Gastrocnemius medialis (tissue), 4 donors: ENCODE measurements around the gene APOC3. TPM values are rescaled to one million over a fixed set of nuclear protein-coding genes. Genes with fewer than 3 reads are reported as not detected.

ENCODE experiments used
- ATAC-seq, 2 donors: fragments of 150-250 bp; one replicate each; pipeline ENCODE4 v1.9.1; 2016
- DNase-seq, 2 donors: peaks; one replicate each; pipeline ENCODE4 v3.0.0-alpha.2; 2019
- H3K27ac ChIP-seq, 4 donors: fragments of 200-600 bp; sonication (generic); 1 replicate in 1 of 4; 2 replicates in 3 of 4; pipeline ENCODE4 v1.5.1; 2016 to 2018; ENCODE audit warnings: mild to moderate bottlenecking in 2 of 4, moderate library complexity in 1 of 4
- H3K27me3 ChIP-seq, 3 donors: fragments of 200-600 bp; sonication (generic) in 2 of 3; 1 replicate in 1 of 3; 2 replicates in 2 of 3; pipeline versions ENCODE4 v1.5.1 to v1.6.0; 2016 to 2019; ENCODE audit warnings: mild to moderate bottlenecking in 1 of 3, moderate library complexity in 1 of 3
- H3K36me3 ChIP-seq, 2 donors: fragments of 200-600 bp; sonication (generic) in 1 of 2; one replicate each; pipeline ENCODE4 v1.5.1; 2017 to 2018
- H3K4me1 ChIP-seq, 2 donors: fragments of 200-600 bp; sonication (generic) in 1 of 2; one replicate each; pipeline ENCODE4 v1.5.1; 2016 to 2017; ENCODE audit warnings: mild to moderate bottlenecking in 2 of 2
- H3K4me3 ChIP-seq, 4 donors: fragments of 200-600 bp; sonication (generic) in 3 of 4; 1 replicate in 1 of 4; 2 replicates in 3 of 4; pipeline ENCODE4 v1.5.1; 2016 to 2019; ENCODE audit warnings: mild to moderate bottlenecking in 2 of 4
- H3K9me3 ChIP-seq, 3 donors: fragments of 200-600 bp; sonication (generic) in 2 of 3; 1 replicate in 1 of 3; 2 replicates in 2 of 3; pipeline ENCODE4 v1.5.1; 2016 to 2019
- POLR2A ChIP-seq, 2 donors: fragments of 450-650 bp; IDR thresholded peaks; one replicate each; pipeline ENCODE4 v1.6.1; 2017; ENCODE audit warnings: antibody characterized with exemption in 2 of 2, mild to moderate bottlenecking in 2 of 2, moderate library complexity in 2 of 2
- in situ Hi-C, 4 donors: fragments of 200-750 bp; cut with MboI; loops; one replicate each; pipeline versions ENCODE4 v1.15.0 to v1.8.0; 2017; ENCODE audit warnings: low sequenced_read_pairs in 4 of 4
- intact Hi-C: fragments of 100-400 bp; cut with DNase I; formaldehyde crosslinking; loops from one replicate; pipeline ENCODE4 v1.15.1; 2023; ENCODE audit warnings: low total_unique reads
- total RNA-seq, 4 donors: library from RNA; depleted of rRNA; stranded (reverse); fragments of >200 nt; gene quantifications; one replicate each; pipeline versions ENCODE4 v1.1.0 to v1.2.3, GENCODE V29; 2016
- TF ChIP-seq, protein P1 (sequence below), 5 experiments: fragments of 450-650 bp in 3 of 5; fragments of 200-600 bp in 2 of 5; sonication (generic) in 2 of 5; IDR thresholded peaks in 4 of 5; conservative IDR thresholded peaks in 1 of 5; 1 replicate in 4 of 5; 2 replicates in 1 of 5; pipeline ENCODE4 v1.5.1; 2016 to 2019; ENCODE audit warnings: antibody characterized with exemption in 5 of 5, mild to moderate bottlenecking in 3 of 5, moderate library complexity in 3 of 5

The APOC3 gene
- total RNA-seq, 4 donors from 2014 or later = 19.3 to 45.7 TPM; not detected in 2

DNA sequence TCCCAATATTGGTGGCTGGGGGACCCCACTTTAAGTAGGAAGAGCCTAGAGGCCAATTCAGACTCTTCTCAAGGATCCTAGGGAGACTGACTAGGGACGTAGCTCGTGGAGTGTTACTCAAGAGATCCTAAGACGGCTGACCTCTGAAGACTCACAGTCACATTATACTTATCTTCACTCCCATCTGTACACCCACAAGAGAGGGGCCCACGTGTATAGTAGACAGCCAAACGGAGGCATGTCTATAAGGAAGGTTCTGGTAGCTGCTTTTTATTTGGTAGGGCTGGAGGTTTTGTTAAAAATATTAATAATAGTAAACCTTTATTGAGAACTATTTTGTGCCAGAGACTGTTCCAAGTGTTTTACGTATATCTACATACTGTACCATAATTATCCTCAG, 30.6 kb downstream of the APOC3 start:
- intact Hi-C loops = no loop called here
- TF ChIP-seq, protein P1, sequence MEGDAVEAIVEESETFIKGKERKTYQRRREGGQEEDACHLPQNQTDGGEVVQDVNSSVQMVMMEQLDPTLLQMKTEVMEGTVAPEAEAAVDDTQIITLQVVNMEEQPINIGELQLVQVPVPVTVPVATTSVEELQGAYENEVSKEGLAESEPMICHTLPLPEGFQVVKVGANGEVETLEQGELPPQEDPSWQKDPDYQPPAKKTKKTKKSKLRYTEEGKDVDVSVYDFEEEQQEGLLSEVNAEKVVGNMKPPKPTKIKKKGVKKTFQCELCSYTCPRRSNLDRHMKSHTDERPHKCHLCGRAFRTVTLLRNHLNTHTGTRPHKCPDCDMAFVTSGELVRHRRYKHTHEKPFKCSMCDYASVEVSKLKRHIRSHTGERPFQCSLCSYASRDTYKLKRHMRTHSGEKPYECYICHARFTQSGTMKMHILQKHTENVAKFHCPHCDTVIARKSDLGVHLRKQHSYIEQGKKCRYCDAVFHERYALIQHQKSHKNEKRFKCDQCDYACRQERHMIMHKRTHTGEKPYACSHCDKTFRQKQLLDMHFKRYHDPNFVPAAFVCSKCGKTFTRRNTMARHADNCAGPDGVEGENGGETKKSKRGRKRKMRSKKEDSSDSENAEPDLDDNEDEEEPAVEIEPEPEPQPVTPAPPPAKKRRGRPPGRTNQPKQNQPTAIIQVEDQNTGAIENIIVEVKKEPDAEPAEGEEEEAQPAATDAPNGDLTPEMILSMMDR (IDR thresholded peaks at IDR 0.05 in 4 of 5, conservative IDR thresholded peaks at IDR 0.05 in 1 of 5) = no peak
- no peak for TF ChIP-seq POLR2A (IDR thresholded peaks at IDR 0.05)
- no peaks in the 10 kb centered on the region for H3K27me3 ChIP-seq
- H3K9me3 ChIP-seq = no peaks in the 10 kb centered on the region
- peaks cover 9 to 13% of the 10 kb centered on the region in 2 donors for H3K4me1 ChIP-seq
- no peak overlapping the region for H3K4me3 ChIP-seq
- DNase-seq (no peak), ATAC-seq (no peak)
- no peak overlapping the region for H3K27ac ChIP-seq
- in situ Hi-C loops = no loop called here
- H3K36me3 ChIP-seq = peaks cover 0 to 54% of the 10 kb centered on the region in 2 donors

DNA sequence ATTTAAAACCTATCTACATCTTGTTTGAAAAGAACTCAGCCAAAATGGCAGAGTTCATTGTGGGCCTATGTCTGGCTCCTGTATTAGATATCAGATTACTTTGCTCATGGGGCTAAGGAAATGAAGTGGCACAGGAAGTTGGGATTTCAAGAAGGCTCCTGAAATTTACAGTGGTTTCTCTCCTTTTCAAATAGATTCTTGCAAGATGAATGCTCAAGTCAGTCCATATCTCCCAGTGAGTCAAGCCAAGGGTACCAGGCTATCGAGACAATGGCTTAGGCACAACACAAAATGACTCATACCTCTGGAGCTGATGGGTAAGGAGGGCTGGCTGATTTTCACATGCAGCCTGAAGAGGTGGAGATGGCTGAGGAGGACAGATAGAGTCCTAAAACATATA, 31.8 kb downstream of the APOC3 start:
- Histone ChIP-seq H3K4me1 (peaks cover 9 to 14% of the 10 kb centered on the region in 2 donors), H3K36me3 (peaks cover 0 to 61% of the 10 kb centered on the region in 2 donors), H3K27ac (no peak overlapping the region), H3K27me3 (no peaks in the 10 kb centered on the region), H3K9me3 (no peaks in the 10 kb centered on the region), H3K4me3 (no peak overlapping the region)
- no peak for ATAC-seq
- intact Hi-C loops (no loop called here), in situ Hi-C loops (no loop called here)
- no peak for DNase-seq
- no peak for TF ChIP-seq POLR2A (IDR thresholded peaks at IDR 0.05)
- TF ChIP-seq, protein P1 (IDR thresholded peaks at IDR 0.05 in 4 of 5, conservative IDR thresholded peaks at IDR 0.05 in 1 of 5) = no peak

DNA sequence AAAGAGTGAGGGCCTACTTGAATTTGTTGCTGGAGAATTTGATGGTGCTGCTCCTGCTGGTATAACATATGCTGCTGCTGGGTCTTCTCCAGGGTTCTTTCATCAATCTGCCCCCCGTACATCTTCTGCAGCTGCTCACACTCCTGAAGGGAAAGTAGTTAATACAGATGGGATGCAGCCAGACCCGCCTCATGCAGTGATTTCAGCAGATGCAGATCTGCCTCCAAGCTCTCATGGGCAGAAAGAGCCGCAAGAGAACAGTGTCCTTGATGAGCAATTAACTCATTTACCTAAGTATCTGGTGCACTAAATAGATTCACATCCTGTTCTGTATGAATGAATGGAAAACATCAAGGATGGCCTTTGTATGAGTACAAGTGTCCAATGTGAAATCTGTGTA, 32.5 kb downstream of the APOC3 start:
- intact Hi-C loops (no loop called here), in situ Hi-C loops (no loop called here)
- ATAC-seq = no peak
- H3K27ac ChIP-seq = no peak overlapping the region
- H3K36me3 ChIP-seq = peaks cover 0 to 67% of the 10 kb centered on the region in 2 donors
- no peak for TF ChIP-seq POLR2A (IDR thresholded peaks at IDR 0.05)
- TF ChIP-seq, protein P1 (IDR thresholded peaks at IDR 0.05 in 4 of 5, conservative IDR thresholded peaks at IDR 0.05 in 1 of 5) = no peak
- no peaks in the 10 kb centered on the region for H3K27me3 ChIP-seq
- H3K9me3 ChIP-seq = no peaks in the 10 kb centered on the region
- H3K4me1 ChIP-seq = peaks cover 12 to 19% of the 10 kb centered on the region in 2 donors
- H3K4me3 ChIP-seq = no peak overlapping the region
- no peak for DNase-seq

DNA sequence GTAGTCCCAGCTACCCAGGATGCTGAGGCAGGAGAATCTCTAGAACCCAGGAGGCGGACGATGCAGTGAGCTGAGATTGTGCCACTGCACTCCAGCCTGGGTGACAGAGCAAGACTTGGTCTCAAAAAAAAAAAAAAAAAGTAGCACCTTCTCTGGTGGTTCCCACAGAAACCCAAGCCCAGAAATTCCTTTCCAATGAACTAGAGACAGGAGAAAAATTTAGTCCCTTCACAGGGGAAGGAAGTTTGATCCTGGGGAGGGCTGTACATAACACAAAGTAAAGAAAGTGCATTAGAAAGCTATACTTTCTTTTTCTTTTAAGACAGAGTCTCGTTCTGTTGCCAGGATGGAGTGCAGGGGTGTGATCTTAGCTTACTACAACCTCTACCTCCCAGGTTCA, 33.2 kb downstream of the APOC3 start:
- Histone ChIP-seq H3K9me3 (no peaks in the 10 kb centered on the region), H3K27me3 (no peaks in the 10 kb centered on the region), H3K36me3 (peaks cover 0 to 69% of the 10 kb centered on the region in 2 donors), H3K27ac (no peak overlapping the region), H3K4me3 (no peak overlapping the region), H3K4me1 (peaks cover 19 to 25% of the 10 kb centered on the region in 2 donors)
- no peak for ATAC-seq
- intact Hi-C loops (no loop called here), in situ Hi-C loops (no loop called here)
- TF ChIP-seq, protein P1 (IDR thresholded peaks at IDR 0.05 in 4 of 5, conservative IDR thresholded peaks at IDR 0.05 in 1 of 5) = no peak
- no peak for TF ChIP-seq POLR2A (IDR thresholded peaks at IDR 0.05)
- no peak for DNase-seq

DNA sequence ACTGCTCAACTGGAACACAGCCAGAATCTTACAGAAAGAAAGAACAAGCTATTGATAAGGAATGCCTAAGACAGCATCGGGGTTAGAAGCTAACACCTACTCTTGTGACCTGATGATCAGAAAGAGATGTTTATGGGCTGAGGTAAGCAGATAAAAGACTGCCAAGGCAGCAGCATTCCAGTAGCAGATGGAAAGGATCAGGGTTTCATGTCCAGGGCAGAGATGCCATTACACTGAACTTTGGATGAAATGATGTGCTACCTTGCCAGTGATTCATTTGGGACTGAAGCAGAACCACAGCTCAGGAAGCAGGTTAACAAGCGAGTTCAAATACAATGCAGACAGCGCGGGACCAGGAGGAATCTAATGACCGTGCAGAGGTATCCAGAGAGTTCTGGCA, 34.8 kb downstream of the APOC3 start:
- H3K36me3 ChIP-seq = peaks cover 0 to 57% of the 10 kb centered on the region in 2 donors

More for the DNA sequence above, 34.8 kb downstream of the APOC3 start:
- DNase-seq (no peak), ATAC-seq (no peak)
- no peak overlapping the region for H3K27ac ChIP-seq
- H3K9me3 ChIP-seq = no peaks in the 10 kb centered on the region
- H3K4me1 ChIP-seq = peaks cover 30 to 34% of the 10 kb centered on the region in 2 donors
- TF ChIP-seq, protein P1 (IDR thresholded peaks at IDR 0.05 in 4 of 5, conservative IDR thresholded peaks at IDR 0.05 in 1 of 5) = no peak
- TF ChIP-seq POLR2A (IDR thresholded peaks at IDR 0.05) = no peak
- intact Hi-C loops = no loop called here
- no peak overlapping the region for H3K4me3 ChIP-seq
- in situ Hi-C loops = no loop called here
- no peaks in the 10 kb centered on the region for H3K27me3 ChIP-seq
